ENCODE data around the gene THSD4.
"Not testable (repeated sequence)": the region's sequence is repeated elsewhere in the genome, so short reads cannot be mapped to it uniquely, and the experiment has no call there.

The THSD4 gene

DNA sequence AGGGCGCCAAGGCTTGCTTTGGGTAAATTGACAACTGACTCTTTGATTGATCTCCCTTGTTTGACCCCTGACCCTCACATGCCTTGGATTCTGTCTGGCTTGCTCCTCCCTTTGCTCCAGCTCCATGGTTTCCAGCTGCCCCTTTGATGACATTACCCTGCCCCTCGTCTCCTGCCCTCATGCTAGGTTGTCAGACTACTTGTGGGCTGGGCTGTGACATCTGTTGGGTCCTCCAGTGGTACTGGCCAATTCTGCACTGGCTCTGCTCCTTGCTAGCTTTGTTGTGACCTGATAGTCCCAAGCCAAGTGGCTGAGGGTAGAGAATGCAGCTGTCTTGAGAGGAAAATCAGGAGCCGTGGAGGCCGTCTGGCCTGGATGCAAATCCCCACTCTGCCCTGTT, 6.2 kb downstream of the THSD4 start:
- no peak for DNase-seq (ENCODE audit: low spot score)

- DNase-seq (ENCODE audit: low spot score): no peak
These were observed 9.9 kb downstream of the THSD4 start for GRCh38 chr15:71124937-71125790.

GRCh38 chr15:71125831-71126450, 10.7 kb downstream of the THSD4 start:
- DNase-seq (ENCODE audit: low spot score): peak; percentile 71

GRCh38 chr15:71127083-71127482, 11.8 kb downstream of the THSD4 start:
- no peak for DNase-seq (ENCODE audit: low spot score)

DNA sequence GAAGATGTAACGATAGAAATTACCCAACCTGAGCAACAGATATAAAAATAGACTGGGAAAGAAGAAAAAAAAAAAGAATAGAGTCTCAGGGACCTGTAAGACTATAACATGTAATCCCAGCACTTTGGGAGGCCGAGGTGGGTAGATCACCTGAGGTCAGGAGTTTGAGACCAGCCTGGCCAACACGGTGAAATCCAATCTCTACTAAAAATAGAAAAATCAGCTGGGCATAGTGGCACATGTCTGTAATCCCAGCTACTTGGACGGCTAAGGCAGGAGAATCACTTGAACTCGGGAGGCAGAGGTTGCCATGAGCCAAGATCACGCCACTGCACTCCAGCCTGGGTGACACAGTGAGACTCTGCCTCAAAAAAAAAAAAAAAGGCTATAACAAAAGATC, 12.9 kb downstream of the THSD4 start:
- DNase-seq (ENCODE audit: low spot score): not testable (repeated sequence)

GRCh38 chr15:71128939-71129562, 13.8 kb downstream of the THSD4 start:
- DNase-seq (ENCODE audit: low spot score): no peak

- no peak for DNase-seq (ENCODE audit: low spot score)
These were observed 14.4 kb downstream of the THSD4 start for GRCh38 chr15:71129669-71130068.

DNA sequence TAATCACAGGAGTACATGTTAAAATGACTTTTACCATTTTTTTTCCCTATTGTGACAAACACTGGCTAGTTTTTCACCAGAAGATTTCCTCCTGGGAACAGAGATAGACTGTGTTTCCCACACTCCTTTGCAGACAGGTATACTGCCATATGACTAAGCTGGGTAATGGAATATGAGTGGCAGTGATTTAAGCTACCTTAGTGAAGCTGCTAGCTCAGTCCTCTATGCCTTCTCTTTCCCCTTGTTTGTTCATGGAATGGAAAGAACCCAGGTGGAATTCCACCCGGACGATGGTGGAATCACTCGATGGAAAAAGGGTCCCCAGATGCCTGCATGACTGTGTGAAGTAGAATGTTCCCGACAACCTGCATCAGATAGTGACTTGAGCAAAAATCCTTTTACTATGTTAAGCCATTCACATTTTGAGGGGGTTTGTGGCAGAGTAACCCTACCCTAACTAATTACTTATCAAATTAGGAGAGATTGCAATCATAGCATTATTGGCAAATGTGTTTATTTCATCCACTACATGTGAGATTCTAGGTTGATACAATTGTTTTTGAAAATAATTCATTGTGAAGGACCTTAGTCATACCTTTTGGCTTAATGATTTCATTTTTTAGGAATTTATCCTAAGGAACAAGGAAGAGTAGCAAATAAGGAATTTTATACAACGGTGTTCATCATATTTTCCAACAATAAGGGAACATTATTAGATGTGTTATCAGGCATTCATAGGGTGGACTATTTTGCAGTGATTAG, 16.5 kb downstream of the THSD4 start:
- DNase-seq (ENCODE audit: low spot score): no peak

GRCh38 chr15:71133747-71134472, 18.6 kb downstream of the THSD4 start:
- DNase-seq (ENCODE audit: low spot score): no peak

DNA sequence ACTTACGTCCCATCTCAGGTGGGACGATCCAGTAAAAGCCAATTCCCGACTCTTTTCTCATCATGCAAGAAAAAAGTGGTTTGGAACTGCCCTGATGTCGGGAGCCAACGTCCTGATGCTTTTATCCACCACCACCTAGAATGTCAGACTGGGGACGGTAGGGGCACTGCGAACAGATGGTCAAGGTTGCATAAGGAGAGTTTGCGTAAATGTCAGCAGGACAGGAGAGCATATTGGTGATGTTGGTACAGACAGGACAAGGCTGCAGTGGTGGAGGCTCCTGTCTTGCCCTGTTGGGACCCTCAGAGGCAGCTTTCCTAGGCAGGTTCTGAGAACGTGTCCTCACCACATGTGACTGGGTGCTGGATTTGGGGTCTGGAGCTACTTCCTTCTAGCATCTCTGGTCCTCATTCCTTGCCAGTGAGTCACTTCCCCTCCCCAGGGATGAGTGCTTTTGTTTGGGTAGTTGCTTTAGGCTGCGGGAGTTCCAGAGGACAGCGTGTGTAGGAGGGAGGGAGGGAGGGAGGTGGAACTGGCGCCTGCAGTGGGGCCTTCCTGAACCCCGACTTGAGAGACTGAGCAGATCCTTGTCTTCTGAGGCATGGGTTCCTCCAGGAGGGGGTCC, 21.0 kb downstream of the THSD4 start:
- DNase-seq (ENCODE audit: low spot score): no peak

DNA sequence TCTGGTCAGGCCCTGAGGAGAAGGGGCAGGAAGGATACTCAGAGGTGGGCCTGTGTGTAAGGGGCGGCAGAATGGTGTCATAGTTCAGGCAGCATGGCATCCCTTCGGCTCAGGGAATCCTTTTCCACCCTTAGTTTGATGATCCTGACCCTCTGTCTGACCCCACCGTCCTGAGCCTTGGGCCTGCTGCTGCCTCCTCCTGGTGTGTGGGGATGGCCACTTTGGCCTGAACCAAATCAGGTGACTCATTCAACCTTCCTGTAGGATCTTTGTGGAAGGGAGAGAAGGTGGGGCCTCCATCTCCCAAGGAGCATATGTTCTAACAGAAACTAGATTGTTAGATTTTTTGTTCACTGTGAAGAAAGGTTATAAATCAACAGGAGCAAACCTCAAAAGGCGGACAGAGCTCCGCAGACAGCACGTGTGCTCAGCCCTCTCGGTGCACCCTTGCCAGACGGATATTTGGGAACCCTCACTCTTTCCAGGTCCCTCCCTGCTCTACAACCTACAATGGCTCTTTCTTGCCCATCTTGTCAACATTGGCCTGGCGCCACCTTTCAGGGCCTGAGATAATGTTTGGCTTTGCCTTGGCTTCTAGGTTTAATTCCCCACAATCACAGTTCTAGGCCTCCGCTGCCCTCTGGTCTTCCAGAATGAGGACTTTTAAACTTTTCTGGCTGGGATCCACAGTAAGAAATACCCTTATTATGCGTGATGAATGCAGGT, 21.7 kb downstream of the THSD4 start:
- no peak for DNase-seq (ENCODE audit: low spot score)

DNA sequence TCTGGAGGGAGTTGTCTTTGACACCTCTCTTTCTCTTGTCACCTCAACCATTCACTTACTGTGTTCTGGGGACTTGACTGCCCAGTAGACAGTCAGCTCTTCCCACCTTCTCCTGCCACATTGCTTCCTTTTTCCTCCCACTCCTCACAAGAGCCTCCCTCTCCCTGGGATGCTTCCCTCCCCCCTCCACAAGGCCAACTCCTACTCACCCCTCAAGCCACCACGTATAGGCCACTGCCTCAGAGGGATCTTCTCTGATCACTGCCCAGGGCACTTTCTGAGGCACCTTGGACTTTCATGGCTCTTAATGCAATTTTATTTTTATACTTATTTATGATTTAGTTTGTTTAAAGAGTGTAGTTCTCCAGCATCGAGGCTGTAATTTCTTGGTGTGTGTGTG, 23.2 kb downstream of the THSD4 start:
- DNase-seq (ENCODE audit: low spot score): no peak

DNA sequence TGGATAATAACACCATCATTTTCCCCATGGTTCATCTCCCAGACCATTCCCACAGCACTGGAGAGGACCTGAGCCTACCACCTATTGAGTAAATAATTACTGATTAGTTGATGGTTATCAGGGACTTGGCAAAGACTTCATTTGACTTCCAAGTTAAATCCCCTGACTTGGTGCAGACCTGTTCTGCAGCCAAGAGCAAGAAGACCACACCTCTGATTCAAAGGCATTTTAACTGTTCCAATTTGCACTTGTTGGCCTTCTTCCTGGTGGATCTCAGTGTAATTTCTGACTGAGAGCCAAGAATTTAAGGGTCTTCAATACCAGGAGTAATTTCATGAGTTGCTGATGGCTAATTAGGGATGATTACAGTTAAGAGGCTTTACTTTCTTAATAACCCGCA, 24.0 kb downstream of the THSD4 start:
- no peak for DNase-seq (ENCODE audit: low spot score)

GRCh38 chr15:71141572-71141971, 26.3 kb downstream of the THSD4 start:
- no peak for DNase-seq (ENCODE audit: low spot score)

- no peak for DNase-seq (ENCODE audit: low spot score)
These were observed 27.5 kb downstream of the THSD4 start for GRCh38 chr15:71142780-71143179.

GRCh38 chr15:71143373-71144310, 28.4 kb downstream of the THSD4 start:
- DNase-seq (ENCODE audit: low spot score): no peak

DNA sequence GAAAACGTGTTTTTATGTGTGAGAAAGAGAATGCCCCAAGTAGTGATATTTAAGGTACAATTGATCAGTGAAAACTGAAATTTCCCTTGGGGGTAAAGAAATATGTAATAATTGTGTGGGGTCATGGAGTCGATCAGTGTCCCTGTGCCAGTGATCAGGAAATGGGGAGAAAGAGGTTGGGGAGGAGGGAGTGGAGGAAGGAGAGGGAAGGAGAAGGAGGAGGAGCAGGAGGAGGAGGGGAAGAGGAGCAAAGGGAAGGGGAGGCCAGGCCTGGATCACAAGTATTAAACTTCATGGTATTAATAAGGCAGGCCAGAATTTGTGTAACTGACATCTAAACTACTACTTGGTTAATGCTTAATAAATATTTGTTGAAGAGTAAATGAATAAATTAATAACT, 30.4 kb downstream of the THSD4 start:
- no peak for DNase-seq (ENCODE audit: low spot score)

- DNase-seq (ENCODE audit: low spot score): no peak
These were observed 31.3 kb downstream of the THSD4 start for GRCh38 chr15:71146580-71146982.

DNA sequence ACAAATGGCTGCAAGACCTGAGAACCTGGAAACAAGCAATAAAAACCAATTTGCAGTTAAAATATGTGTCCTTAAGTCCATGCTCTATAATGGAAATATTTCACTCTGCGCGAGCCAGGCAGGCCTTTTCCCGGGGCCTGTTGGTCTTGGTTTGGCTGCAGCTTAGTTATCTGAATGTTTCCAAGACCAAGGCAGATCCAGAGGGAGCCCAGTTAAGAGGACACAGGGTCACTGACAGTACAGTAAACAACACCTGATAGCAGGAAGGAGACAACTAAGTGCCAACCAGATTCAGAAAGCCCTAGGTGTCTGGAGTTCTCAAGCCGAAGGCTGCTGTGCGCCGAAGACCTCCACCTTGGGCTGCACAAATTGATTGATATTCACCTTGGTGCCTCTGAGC, 32.8 kb downstream of the THSD4 start:
- no peak for DNase-seq (ENCODE audit: low spot score)
